Upper lobe of right lung (tissue), 1 donor: Measurements from ENCODE around the gene ADAMTS12. TPM values are rescaled to one million over a fixed set of nuclear protein-coding genes. Genes with fewer than 3 reads are reported as not detected.

Experiments
- ATAC-seq: fragments of 200-7000 bp; cut with Tn5 transposase; one replicate; pipeline ENCODE4 v1.9.1; 2020; ENCODE audit warnings: mild to moderate bottlenecking, moderate library complexity
- DNase-seq: peaks from one replicate; pipeline ENCODE4 v3.0.0-alpha.2; 2020
- H3K27ac ChIP-seq: fragments of 200-600 bp; one replicate; pipeline ENCODE4 v1.8.0; 2022
- H3K27me3 ChIP-seq: fragments of 200-600 bp; one replicate; pipeline ENCODE4 v1.8.0; 2022; ENCODE audit warnings: mild to moderate bottlenecking
- H3K36me3 ChIP-seq: fragments of 200-600 bp; one replicate; pipeline ENCODE4 v1.8.0; 2022
- H3K4me1 ChIP-seq: fragments of 200-600 bp; one replicate; pipeline ENCODE4 v1.8.0; 2022
- H3K4me3 ChIP-seq: fragments of 200-600 bp; one replicate; pipeline ENCODE4 v1.8.0; 2022; ENCODE audit warnings: mild to moderate bottlenecking
- H3K9me3 ChIP-seq: fragments of 200-600 bp; one replicate; pipeline ENCODE4 v1.8.0; 2022
- intact Hi-C: fragments of 100-400 bp; cut with DNase I; formaldehyde crosslinking; loops from one replicate; pipeline ENCODE4 v1.11.0; 2022
- total RNA-seq: library from RNA; stranded (reverse); fragmentation: NEBNext Ultra II Directional; extraction: Animal tissue kit (Norgen Biotek cat#: 25700); gene quantifications from one replicate; pipeline ENCODE4 v1.2.1, GENCODE V29; 2021
- TF ChIP-seq, protein P1 (sequence below): fragments of 200-600 bp; IDR thresholded peaks from one replicate; pipeline ENCODE4 v1.8.0; 2022; ENCODE audit warnings: antibody characterized with exemption
- donor health status: DM: no; HTN: yes; CAD: no; lungs with severe emphysema.

Gene ADAMTS12
- total RNA-seq, 1 donor from 2014 or later, result 11.2 TPM

DNA sequence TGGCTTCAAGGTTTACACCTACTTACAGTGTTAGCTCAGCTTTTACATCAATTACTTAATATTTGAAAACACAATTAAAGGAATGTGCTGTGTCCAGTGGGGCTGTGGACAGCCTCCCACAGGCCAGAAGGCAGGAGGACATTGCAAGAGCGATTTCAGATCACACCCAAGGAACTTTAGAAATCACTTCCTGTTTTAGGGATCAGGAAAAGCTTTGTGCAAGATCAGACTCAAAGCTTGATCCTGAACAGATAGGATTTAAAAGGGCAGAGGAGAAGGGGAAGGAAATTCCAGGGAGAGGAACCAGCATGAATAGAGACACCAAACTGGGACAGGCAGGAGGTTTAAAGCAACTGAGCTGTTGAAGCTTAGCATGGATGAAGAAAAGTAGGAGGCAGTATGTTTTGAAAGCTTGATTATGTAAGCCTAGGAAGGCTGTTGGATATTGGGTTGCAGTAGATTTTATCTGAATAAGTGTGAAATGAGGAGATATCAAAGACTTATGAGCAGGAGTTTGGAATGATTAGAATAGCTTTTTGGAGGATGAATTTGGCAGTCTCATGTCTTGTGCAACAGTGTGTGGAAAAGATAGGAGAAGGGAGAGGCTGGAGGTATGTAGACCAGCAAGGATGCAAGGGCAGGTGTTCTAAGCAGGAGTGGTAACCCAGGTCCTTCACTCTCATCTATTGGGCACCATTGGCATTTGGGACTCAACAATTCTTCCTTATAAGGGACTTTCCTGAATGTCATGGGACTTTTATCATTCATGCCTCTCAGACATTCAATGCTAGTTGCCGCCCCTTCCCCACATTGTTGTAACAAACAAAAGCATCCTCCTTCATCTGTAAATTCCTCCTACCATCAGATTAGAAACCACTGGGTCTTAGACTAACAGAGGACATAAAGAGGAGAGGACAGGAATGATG lies 327.5 kb downstream of the ADAMTS12 start:
- DNase-seq, result no peak
- intact Hi-C loops, result no loop called here
- H3K9me3 ChIP-seq, result no peaks in the 10 kb centered on the region
- peak; percentile 68 for ATAC-seq
- no peaks in the 10 kb centered on the region for H3K27me3 ChIP-seq
- TF ChIP-seq, protein P1, sequence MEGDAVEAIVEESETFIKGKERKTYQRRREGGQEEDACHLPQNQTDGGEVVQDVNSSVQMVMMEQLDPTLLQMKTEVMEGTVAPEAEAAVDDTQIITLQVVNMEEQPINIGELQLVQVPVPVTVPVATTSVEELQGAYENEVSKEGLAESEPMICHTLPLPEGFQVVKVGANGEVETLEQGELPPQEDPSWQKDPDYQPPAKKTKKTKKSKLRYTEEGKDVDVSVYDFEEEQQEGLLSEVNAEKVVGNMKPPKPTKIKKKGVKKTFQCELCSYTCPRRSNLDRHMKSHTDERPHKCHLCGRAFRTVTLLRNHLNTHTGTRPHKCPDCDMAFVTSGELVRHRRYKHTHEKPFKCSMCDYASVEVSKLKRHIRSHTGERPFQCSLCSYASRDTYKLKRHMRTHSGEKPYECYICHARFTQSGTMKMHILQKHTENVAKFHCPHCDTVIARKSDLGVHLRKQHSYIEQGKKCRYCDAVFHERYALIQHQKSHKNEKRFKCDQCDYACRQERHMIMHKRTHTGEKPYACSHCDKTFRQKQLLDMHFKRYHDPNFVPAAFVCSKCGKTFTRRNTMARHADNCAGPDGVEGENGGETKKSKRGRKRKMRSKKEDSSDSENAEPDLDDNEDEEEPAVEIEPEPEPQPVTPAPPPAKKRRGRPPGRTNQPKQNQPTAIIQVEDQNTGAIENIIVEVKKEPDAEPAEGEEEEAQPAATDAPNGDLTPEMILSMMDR, result no peak
- no peak overlapping the region for H3K4me3 ChIP-seq
- peaks cover 11% of the 10 kb centered on the region for H3K4me1 ChIP-seq
- no peaks in the 10 kb centered on the region for H3K36me3 ChIP-seq
- H3K27ac ChIP-seq, result no peak overlapping the region

DNA sequence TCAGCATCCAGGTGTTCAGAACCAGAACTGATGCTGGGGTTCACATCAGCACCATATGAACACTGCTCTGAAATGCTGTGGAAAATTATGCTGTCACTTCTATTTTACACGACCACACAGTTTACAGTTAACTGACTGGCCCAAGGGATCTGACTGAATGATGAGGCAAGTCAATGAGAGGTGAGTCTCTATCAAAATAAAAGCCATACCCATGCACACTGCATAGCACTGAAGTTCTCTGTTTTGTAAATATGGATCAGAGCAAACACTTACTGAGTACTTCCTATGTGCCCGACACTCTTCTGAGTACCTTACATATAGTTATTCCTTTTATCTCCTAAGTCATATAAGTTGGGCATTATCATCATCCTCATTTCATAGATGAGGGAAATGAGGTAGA lies 328.3 kb downstream of the ADAMTS12 start:
- Histone ChIP-seq H3K27ac (no peak overlapping the region), H3K4me3 (no peak overlapping the region), H3K4me1 (peaks cover 11% of the 10 kb centered on the region), H3K36me3 (no peaks in the 10 kb centered on the region), H3K27me3 (no peaks in the 10 kb centered on the region), H3K9me3 (no peaks in the 10 kb centered on the region)
- intact Hi-C loops, result no loop called here
- DNase-seq (no peak), ATAC-seq (no peak)
- TF ChIP-seq, protein P1, result no peak

DNA sequence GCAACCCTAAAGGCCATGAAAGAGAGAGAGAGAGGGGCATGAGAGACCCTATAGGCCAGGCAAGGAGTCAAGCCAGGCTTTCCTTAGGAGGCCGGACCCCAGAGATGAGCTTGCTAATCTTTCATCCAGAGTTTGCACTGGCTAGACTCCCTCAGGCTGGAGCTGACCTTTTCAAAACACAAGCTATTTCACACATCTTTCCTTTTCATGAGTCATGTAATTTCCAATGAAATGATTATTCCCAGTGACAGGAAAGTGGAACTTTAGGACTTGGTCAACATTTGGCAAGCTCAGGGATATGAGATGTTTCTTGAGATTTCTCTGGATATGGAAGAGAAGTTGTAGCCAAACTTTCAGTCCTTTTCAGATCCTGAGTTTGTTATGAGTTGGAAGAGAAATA lies 333.3 kb downstream of the ADAMTS12 start:
- no peak for ATAC-seq
- intact Hi-C loops, result no loop called here
- TF ChIP-seq, protein P1, result no peak

DNA sequence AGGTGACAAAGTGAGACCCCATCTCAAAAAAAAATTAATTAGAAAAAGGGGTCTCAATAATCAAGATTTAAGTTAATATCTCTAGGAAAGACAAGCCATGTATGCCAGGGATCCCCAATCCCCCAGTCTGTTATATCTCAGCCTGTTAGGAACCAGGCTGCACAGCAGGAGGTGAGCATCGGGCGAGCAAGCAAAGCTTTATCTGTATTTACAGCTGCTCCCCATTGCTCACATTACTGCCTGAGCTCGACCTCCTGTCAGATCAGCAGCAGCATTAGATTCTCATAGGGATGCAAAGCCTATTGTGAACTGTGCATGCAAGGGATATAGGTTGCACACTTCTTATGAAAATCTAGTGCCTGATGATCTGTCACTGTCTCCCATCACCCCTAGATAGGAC lies 334.2 kb downstream of the ADAMTS12 start:
- no peak overlapping the region for H3K4me3 ChIP-seq
- H3K9me3 ChIP-seq, result no peaks in the 10 kb centered on the region
- intact Hi-C loops, result no loop called here
- H3K27me3 ChIP-seq, result no peaks in the 10 kb centered on the region
- no peak overlapping the region for H3K27ac ChIP-seq
- no peaks in the 10 kb centered on the region for H3K36me3 ChIP-seq
- ATAC-seq (no peak), DNase-seq (no peak)
- no peaks in the 10 kb centered on the region for H3K4me1 ChIP-seq
- TF ChIP-seq, protein P1, result no peak

More for the DNA sequence above, 333.3 kb downstream of the ADAMTS12 start:
- Histone ChIP-seq H3K4me3 (no peak overlapping the region), H3K36me3 (no peaks in the 10 kb centered on the region), H3K9me3 (no peaks in the 10 kb centered on the region), H3K27ac (no peak overlapping the region), H3K27me3 (no peaks in the 10 kb centered on the region), H3K4me1 (peaks cover 2% of the 10 kb centered on the region)
- no peak for DNase-seq

DNA sequence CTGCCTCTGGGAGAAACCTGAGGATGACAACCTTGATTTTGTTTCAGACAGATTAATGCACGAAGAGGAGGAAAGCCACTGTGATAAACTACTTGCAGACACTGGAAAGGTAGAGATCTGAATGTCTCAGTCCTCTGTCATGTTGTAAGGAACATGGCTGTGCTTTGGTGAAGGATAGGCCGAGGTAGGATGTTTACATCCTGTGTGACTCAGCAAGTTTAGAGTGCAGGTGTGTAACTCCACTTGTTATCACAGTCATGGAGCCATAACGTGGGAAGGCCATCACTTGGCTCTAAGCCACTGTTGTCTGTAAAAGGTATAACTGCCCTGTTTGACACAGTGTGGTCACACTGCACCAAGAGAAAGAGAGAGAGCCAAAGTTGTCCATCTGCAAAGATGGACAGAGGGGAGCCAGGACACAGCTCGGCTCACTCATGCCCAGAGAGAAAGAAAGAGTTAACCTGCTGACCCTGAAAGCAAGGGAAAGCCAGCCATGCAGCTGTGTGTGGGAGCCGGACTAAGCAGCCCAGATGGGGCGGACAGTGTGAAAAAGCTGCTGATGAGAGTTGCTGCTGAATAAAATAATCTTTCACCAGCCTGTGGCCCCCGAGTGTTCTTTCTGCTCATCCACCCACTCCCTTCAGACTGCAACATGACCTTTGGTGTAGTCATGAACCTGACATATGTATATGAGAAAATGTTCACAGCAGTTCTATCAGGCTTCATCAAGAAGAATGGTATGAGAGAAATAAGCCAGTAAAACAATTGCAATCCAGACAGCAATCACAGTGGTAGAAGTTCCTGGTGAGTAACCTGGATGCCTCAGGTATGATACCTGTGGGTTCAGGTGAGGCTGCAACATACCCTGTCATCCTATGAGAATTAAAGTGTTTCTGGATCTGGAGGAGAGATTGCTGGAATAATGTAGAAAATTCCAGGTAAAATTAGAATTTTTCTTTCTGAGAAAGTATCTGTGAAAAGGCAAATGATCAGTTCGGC lies 335.2 kb downstream of the ADAMTS12 start:
- Histone ChIP-seq H3K9me3 (no peaks in the 10 kb centered on the region), H3K27me3 (no peaks in the 10 kb centered on the region), H3K4me1 (no peaks in the 10 kb centered on the region), H3K27ac (no peak overlapping the region), H3K36me3 (no peaks in the 10 kb centered on the region), H3K4me3 (no peak overlapping the region)
- DNase-seq, result no peak
- intact Hi-C loops, result no loop called here
- TF ChIP-seq, protein P1, result no peak
- no peak for ATAC-seq
